ENCODE measurements around the gene CRYL1.
A peak's percentile ranks its signal among the peaks of the same experiment; 100 is the strongest.

The CRYL1 gene, protein sequence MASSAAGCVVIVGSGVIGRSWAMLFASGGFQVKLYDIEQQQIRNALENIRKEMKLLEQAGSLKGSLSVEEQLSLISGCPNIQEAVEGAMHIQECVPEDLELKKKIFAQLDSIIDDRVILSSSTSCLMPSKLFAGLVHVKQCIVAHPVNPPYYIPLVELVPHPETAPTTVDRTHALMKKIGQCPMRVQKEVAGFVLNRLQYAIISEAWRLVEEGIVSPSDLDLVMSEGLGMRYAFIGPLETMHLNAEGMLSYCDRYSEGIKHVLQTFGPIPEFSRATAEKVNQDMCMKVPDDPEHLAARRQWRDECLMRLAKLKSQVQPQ

GRCh38 chr13:20525601-20526544 is at the start of gene CRYL1:
Gene CRYL1, minus strand, starts transcription at chr13:20525857. Its CDS starts 63 bp downstream, at chr13:20525794.
- peak; percentile 74 to 76 for DNase-seq

DNA sequence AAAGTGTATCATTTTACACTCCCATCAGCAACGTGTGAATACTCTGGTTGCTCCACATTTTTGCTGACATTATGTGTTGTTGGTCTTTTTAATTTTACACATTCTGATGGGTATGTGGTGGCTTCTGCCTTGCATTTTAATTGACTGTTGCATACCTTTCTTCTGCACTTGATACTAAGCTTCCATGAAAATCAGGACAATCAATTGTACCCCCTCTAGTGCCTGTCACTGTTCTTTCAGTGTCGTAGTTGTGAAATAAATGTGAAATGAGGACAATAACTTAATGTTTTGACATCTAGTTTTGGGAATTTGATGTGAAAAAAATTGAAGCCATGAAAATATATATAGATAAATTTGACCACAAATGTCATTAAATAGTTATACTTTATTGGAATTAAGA is 48.0 kb upstream of the CRYL1 start:
- no peak for DNase-seq

DNA sequence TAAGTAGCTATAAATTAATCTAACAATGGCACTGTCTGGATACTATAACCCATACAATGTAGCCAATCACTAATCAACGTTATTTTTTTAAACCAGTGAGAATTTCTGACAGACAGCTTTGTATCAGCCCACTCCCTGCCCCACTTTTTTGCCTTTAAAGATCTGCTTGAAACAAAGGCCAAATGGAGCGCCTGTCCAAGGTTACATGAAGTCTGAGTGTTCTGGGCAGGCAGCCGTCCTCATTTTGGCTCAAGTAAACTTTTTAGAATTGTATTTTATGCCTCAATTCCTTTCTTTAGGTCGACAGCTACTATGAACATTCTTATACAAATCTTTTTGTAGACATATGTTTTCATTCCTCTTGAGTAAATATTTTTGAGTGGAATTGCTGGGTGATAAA is 47.5 kb upstream of the CRYL1 start:
- DNase-seq, result no peak

- DNase-seq, result no peak
These were observed 46.0 kb upstream of the CRYL1 start for GRCh38 chr13:20571676-20572075.

DNA sequence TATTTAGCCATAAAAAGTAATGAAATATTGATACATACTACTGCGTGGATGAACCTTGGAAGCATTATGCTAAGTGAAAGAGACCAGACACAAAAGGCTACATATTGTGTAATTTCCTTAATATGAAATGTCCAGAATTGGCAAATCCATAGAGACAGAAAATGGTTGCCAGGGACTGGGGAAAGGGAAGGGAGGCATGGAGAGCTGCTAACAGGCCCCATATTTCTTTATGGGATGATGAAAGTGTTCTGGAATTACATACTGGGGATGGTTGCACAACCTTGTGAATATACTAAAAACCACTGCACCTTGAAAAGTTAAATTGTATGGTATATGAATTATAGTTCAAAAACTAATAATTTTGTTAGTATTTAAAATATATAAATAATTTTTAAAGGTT is 44.9 kb upstream of the CRYL1 start:
- no peak for DNase-seq

- no peak for DNase-seq
These were observed 42.3 kb upstream of the CRYL1 start for GRCh38 chr13:20567881-20568528.

DNA sequence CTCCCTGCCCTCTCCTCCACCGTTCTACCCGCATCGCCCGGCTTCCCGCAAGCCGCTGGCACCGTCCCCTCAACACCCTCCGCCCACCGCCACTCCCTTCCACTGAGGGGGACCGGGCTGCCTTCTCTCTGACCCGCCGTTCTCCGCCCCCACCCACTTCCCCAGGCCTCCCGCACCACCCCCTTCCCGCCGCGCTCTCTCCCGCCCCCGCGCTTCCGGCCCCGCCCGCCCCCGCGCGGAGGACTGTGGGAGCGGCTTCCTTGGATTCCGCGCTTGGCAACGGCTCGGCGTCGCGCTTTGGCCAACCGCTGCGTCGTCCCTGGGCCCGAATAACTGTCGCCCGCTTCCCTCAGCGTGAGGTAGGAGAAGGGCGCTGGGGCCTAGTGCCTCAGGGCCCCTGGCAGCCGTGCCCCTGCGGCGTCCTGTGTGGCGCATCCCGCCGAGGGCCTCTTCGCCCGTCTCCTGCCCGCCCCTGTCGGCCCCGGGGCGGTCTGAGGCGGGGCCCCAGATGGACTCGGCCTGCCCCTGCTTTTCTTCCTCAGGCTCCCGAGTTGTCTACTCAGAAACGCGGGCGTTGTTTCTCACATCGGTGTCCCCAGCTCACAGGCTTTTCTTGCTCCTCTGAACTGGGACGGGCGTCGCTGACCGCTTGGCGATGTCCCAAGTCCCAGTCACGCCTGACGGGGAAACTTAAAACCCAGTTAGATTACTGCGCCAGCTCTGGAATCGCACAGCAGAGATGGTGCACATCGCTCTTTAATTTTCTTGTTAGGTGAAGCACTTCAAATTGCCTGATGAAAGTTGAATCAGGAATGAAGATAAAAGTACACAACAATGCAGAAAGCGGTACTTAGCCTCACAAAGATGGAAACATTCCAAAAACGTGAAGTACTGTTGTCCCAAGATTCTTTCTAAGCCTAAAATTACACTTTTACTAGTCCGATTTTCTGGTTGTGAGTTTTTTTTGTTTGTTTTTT is 41.5 kb upstream of the CRYL1 start, which contains the start of gene IFT88:
TSS of gene IFT88 (plus strand) at position 260 of the 977 bp plus-strand sequence. CDS start 7,229 bp downstream, outside the sequence.
- DNase-seq, result peak; percentile 80 to 83

- no peak for DNase-seq
These were observed 40.8 kb upstream of the CRYL1 start for GRCh38 chr13:20566468-20566897.

DNA sequence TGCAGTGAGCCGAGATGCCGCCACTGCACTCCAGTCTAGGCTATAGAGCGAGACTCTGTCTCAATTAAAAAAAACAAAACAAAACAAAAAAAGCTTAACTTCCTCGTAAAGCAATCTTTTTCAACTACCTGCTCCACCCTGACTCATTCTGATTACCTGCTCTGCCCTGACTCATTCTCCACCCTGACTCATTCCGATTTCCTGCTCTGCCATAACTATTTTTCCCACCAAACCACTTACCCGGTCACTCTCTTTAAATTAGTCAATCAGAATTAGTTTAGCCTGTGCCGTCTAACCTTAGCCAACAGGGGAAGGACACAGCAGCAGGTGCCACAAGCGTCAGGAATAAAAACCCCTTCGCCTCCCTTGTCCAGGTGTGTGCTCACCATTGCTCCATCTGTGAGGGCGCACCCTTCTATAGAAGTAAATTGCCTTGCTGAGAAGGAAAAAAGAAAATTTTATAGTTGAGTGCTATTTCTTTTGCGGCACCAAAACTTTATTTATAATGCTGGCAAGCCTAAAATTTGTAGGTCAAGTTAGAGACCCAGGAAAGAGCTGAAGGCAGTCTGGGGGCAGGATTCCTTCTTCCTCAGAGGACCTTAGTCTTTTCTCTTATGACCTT is 39.6 kb upstream of the CRYL1 start:
- no peak for DNase-seq

GRCh38 chr13:20561741-20562140 is 36.1 kb upstream of the CRYL1 start:
- no peak for DNase-seq

- no peak for DNase-seq
These were observed 34.2 kb upstream of the CRYL1 start for GRCh38 chr13:20559659-20560356.

DNA sequence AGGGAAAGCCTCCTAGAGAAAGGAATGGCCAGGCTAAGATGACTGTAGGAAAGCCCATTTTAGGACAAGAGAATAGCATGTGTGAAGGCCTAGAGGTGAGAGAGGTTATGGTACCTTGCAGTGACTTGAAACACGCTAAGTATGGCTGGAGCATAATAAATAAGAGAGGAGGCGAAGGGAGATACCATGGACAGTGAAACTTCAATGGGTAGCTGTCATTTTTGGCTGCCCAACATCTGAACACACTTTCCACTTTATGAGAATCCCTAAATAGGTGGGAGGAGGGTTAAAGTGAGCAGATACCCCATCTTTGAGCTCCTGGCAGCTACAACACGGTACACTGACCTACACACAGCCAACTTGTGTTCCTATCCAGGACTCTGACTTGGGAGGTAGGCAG is 33.3 kb upstream of the CRYL1 start:
- DNase-seq, result no peak

DNA sequence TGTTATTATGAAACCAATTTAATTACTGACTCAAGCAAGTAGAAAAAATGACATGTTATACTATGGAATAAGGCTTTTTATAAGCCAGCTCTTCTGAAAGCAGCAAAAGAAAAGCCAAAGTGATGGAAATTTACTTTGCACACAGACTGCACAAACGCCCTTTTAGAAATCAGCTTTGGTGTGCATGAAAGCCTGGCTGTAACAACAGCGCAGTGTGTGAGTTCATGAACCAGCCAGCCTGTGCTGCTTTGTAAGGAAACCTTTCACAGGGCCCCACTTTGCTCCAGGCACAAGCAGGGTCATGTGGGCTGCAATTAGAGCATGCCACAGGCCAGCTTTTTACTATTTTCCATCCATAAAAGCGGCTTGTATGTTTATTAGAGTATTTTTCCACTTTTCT is 27.7 kb upstream of the CRYL1 start:
- DNase-seq, result no peak

- DNase-seq, result no peak
These were observed 25.1 kb upstream of the CRYL1 start for GRCh38 chr13:20550799-20551198.

- DNase-seq, result no peak
These were observed 21.8 kb upstream of the CRYL1 start for GRCh38 chr13:20547479-20547908.

DNA sequence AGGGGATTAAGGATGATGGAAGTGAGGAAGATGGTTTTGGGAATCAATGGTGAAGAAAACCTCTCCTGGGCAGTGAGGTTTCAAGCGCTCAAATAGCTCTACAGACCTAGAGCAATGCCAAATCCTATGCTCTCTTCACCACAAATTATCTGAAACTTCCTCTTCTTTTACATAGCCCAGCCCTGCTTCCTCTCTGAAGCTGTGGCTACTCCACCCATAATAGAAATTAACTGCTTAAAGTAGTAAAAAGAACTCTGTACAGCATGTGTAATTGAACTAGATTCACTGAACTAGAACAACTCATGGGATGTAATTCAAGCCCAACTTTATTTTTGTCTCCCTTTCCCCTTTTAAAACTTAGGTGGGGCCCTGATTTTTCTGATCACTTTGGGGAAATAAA is 20.9 kb upstream of the CRYL1 start:
- DNase-seq, result peak in 1 of 2 donors; percentile 3

DNA sequence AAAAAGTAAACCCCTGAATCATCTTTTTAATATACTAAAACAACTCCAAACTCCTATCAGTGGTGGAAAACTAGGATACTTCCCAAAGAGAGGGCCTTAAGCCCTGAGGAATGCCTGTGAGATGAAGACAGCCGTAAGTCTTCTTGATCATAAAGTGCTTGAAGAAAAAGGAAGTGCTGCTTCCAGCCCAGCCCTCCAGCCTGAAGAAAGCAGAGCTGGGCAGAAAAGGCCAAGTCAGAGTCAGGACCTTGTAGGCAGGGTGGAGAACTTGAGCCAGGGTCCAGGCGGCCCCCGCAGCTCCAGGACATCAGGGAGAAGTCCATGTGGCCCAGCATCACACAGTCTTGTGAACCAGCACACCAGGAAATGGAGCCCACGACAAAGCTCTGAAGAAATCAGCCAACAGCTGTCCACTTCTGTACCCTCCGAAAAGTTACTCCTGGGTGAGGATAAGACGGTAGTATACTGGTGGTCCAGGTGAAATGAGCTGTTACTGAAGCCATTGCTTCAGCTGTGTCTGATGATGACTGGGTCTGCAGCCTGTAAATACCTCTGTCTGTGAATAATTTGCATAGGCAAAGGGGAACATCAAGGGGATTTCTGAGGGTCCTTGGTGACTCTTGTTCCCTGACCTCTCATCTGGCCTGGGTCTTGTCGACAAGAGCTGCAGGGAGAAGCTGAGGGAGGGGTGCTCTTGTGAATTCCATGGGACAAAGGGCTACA is 18.7 kb upstream of the CRYL1 start:
- peak in 1 of 2 donors; percentile 15 for DNase-seq

GRCh38 chr13:20536992-20537391 is 11.3 kb upstream of the CRYL1 start:
- DNase-seq, result no peak

- no peak for DNase-seq
These were observed 8.5 kb upstream of the CRYL1 start for GRCh38 chr13:20534038-20534608.

DNA sequence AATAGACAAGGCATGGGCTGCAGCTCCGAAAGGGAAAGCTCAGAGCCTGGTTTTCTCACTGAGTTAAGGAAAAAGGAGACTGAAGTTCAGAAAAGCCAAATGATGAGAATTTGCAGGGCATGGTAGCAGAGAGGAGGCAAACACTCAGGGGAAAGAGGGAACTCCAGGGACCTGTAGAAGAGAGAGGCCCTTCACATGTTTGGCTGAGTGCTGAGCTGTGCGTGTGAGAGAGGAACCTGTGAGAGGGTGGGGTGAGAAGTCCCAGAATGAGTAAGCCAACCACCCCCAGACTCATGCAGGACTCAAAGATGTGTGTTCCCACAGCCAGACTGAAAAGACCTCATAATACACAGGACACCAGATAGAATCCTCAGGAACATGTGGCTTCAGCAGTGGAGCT is 2.8 kb upstream of the CRYL1 start:
- peak in 1 of 2 donors; percentile 9 for DNase-seq
